CD4-positive, alpha-beta T cell treated with Interleukin-4 for 1 hour (primary cell): ENCODE measurements around the gene GLB1L2.

Experiments
- DNase-seq, 2 donors: peaks; one replicate each; pipeline ENCODE4 v3.0.0-alpha.2; 2020 to 2022

Gene GLB1L2

GRCh38 chr11:134349109-134349801, 17.5 kb downstream of the GLB1L2 start:
- peak in 1 of 2 donors; percentile 57 for DNase-seq

GRCh38 chr11:134349802-134350355, 18.1 kb downstream of the GLB1L2 start:
- DNase-seq: no peak

- no peak for DNase-seq
Measured at GRCh38 chr11:134350381-134350780, 18.6 kb downstream of the GLB1L2 start.

- DNase-seq: no peak
Measured at GRCh38 chr11:134352111-134352510, 20.3 kb downstream of the GLB1L2 start.

- no peak for DNase-seq
Measured at GRCh38 chr11:134355136-134355535, 23.3 kb downstream of the GLB1L2 start.

- no peak for DNase-seq
Measured at GRCh38 chr11:134355656-134356055, 23.9 kb downstream of the GLB1L2 start.

GRCh38 chr11:134356656-134357544, 25.1 kb downstream of the GLB1L2 start:
- DNase-seq: no peak

- no peak for DNase-seq
Measured at GRCh38 chr11:134357545-134357839, 25.7 kb downstream of the GLB1L2 start.

GRCh38 chr11:134358165-134358855, 26.5 kb downstream of the GLB1L2 start:
- no peak for DNase-seq

- DNase-seq: no peak
Measured at GRCh38 chr11:134358856-134359490, 27.2 kb downstream of the GLB1L2 start.

- DNase-seq: no peak
Measured at GRCh38 chr11:134359646-134360045, 27.9 kb downstream of the GLB1L2 start.

- DNase-seq: peak; percentile 57 to 70
Measured at GRCh38 chr11:134360050-134360835, 28.5 kb downstream of the GLB1L2 start.

- no peak for DNase-seq
Measured at GRCh38 chr11:134361661-134362060, 29.9 kb downstream of the GLB1L2 start.

GRCh38 chr11:134362192-134362901, 30.6 kb downstream of the GLB1L2 start:
- no peak for DNase-seq

- DNase-seq: no peak
Measured at GRCh38 chr11:134363161-134363560, 31.4 kb downstream of the GLB1L2 start.

- no peak for DNase-seq
Measured at GRCh38 chr11:134363592-134363991, 31.8 kb downstream of the GLB1L2 start.

GRCh38 chr11:134364261-134364660, 32.5 kb downstream of the GLB1L2 start:
- no peak for DNase-seq

- DNase-seq: no peak
Measured at GRCh38 chr11:134365011-134365925, 33.5 kb downstream of the GLB1L2 start.

GRCh38 chr11:134366254-134366653, 34.5 kb downstream of the GLB1L2 start:
- no peak for DNase-seq

- no peak for DNase-seq
Measured at GRCh38 chr11:134367781-134368180, 36.0 kb downstream of the GLB1L2 start.
